DND-41 (cell line): Measurements from ENCODE around the gene NOX5.

ENCODE experiments used
- ATAC-seq: fragments of 200-7000 bp; cut with Tn5 transposase; 3 replicates; pipeline ENCODE4 v1.9.1; 2021; ENCODE audit warnings: low read depth; ENCODE audit not compliant: insufficient read depth
- DNase-seq: peaks from one replicate; pipeline ENCODE4 v3.0.0-alpha.2; 2020
- H2AFZ ChIP-seq: 2 replicates; pipeline ENCODE4 v1.6.0; 2012; ENCODE audit warnings: low read depth, low read length
- H3K27ac ChIP-seq: 2 replicates; pipeline ENCODE4 v1.5.1; 2012; ENCODE audit warnings: low read length, inconsistent platforms
- H3K27me3 ChIP-seq: fragments of 200-600 bp; sonication (generic); 2 replicates; pipeline ENCODE4 v1.6.0; 2012; ENCODE audit warnings: low read length, mild to moderate bottlenecking, inconsistent platforms; ENCODE audit not compliant: insufficient read depth, poor library complexity
- H3K36me3 ChIP-seq: 2 replicates; pipeline ENCODE4 v1.5.1; 2012; ENCODE audit warnings: low read length, inconsistent platforms; ENCODE audit not compliant: insufficient read depth
- H3K4me1 ChIP-seq: 2 replicates; pipeline ENCODE4 v1.5.1; 2012; ENCODE audit warnings: mild to moderate bottlenecking, low read length; ENCODE audit not compliant: insufficient read depth
- H3K4me2 ChIP-seq: 2 replicates; pipeline ENCODE4 v1.6.0; 2012; ENCODE audit warnings: mild to moderate bottlenecking, moderate library complexity, low read length, inconsistent platforms; ENCODE audit not compliant: insufficient read depth
- H3K4me3 ChIP-seq, 2 experiments: fragments of 200-600 bp in 1 of 2; shearing (Covaris generic) in 1 of 2; 2 replicates each; pipeline ENCODE4 v1.5.1; 2012 to 2016; ENCODE audit warnings: inconsistent platforms in 2 of 2, low read length in 2 of 2, mild to moderate bottlenecking in 2 of 2, low read depth in 1 of 2, moderate library complexity in 1 of 2
- H3K79me2 ChIP-seq: 2 replicates; pipeline ENCODE4 v1.6.0; 2012; ENCODE audit warnings: low read length, inconsistent platforms; ENCODE audit not compliant: insufficient read depth
- H3K9ac ChIP-seq: 2 replicates; pipeline ENCODE4 v1.6.0; 2012; ENCODE audit warnings: low read depth, mild to moderate bottlenecking, inconsistent platforms, low read length, moderate library complexity
- H3K9me3 ChIP-seq: 2 replicates; pipeline ENCODE4 v1.5.1; 2012; ENCODE audit warnings: low read length, moderate library complexity, mild to moderate bottlenecking, inconsistent platforms; ENCODE audit not compliant: insufficient read depth, severe bottlenecking
- H4K20me1 ChIP-seq: 2 replicates; pipeline ENCODE4 v1.6.0; 2012; ENCODE audit warnings: low read length; ENCODE audit not compliant: insufficient read depth
- EZH2 ChIP-seq: IDR thresholded peaks from 3 replicates; pipeline ENCODE4 v1.6.1; 2012; ENCODE audit warnings: borderline replicate concordance, low read depth, mild to moderate bottlenecking, moderate library complexity, low read length, inconsistent platforms; ENCODE audit not compliant: severe bottlenecking
- TF ChIP-seq, protein P1 (sequence below): IDR thresholded peaks from 2 replicates; pipeline ENCODE4 v1.5.1; 2012; ENCODE audit warnings: borderline replicate concordance, low read length, moderate library complexity, mild to moderate bottlenecking; ENCODE audit not compliant: poor library complexity, severe bottlenecking; ENCODE audit errors: extremely low read depth

The NOX5 gene

DNA sequence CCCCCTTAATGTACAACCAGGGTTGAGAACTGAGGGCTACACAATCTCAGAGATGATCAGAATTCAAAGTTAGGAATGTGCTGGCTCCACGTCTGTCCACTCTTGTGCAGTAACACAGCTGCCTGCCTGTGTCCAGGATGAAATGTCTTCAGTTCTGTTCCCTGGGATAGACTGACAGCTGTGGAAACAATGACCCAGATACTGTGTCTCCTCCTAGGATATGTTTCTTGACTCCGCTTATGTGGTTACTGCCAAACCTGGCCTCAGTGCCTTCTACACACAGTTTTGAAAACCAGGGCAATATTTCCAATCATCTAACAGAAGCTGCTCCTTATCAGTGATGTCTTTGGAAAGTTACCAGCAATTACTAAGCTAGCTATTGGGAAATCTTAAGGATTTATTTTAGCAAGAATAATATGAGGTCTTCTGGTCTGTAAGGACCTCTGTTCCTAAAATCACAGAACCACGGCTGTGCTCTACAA is 67.6 kb downstream of the NOX5 start:
- Histone ChIP-seq H3K27ac (no peak overlapping the region), H4K20me1 (no peaks in the 10 kb centered on the region), H3K36me3 (no peaks in the 10 kb centered on the region), H3K9me3 (no peaks in the 10 kb centered on the region), H3K27me3 (peaks cover 40% of the 10 kb centered on the region), H3K4me1 (no peaks in the 10 kb centered on the region), H3K9ac (no peak overlapping the region), H3K4me3 (no peak overlapping the region), H3K79me2 (no peaks in the 10 kb centered on the region), H2AFZ (no peak overlapping the region), H3K4me2 (no peak overlapping the region)
- DNase-seq (no peak), ATAC-seq (no peak)
- TF ChIP-seq, protein P1, sequence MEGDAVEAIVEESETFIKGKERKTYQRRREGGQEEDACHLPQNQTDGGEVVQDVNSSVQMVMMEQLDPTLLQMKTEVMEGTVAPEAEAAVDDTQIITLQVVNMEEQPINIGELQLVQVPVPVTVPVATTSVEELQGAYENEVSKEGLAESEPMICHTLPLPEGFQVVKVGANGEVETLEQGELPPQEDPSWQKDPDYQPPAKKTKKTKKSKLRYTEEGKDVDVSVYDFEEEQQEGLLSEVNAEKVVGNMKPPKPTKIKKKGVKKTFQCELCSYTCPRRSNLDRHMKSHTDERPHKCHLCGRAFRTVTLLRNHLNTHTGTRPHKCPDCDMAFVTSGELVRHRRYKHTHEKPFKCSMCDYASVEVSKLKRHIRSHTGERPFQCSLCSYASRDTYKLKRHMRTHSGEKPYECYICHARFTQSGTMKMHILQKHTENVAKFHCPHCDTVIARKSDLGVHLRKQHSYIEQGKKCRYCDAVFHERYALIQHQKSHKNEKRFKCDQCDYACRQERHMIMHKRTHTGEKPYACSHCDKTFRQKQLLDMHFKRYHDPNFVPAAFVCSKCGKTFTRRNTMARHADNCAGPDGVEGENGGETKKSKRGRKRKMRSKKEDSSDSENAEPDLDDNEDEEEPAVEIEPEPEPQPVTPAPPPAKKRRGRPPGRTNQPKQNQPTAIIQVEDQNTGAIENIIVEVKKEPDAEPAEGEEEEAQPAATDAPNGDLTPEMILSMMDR, result no peak
- TF ChIP-seq EZH2, result no peak

DNA sequence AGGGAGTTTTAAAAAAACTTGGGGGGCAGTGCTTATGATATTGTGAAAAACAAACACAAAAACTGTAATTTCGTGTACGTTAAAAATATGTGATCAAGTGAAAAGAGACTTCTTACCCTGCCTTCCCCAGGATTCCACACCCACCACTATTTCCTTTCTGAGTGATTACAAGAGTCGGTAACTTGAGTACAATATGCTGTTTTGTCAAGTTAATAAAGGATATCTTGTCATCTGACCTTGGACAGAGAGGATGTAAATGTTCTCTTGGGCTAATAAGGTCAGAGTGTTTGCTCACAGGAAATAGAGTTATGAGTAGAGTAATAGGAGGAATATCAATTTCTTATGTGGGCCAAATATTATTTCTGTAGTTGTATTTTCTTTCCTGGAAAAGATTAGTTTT is 68.1 kb downstream of the NOX5 start:
- TF ChIP-seq, protein P1, result no peak
- no peak for TF ChIP-seq EZH2

DNA sequence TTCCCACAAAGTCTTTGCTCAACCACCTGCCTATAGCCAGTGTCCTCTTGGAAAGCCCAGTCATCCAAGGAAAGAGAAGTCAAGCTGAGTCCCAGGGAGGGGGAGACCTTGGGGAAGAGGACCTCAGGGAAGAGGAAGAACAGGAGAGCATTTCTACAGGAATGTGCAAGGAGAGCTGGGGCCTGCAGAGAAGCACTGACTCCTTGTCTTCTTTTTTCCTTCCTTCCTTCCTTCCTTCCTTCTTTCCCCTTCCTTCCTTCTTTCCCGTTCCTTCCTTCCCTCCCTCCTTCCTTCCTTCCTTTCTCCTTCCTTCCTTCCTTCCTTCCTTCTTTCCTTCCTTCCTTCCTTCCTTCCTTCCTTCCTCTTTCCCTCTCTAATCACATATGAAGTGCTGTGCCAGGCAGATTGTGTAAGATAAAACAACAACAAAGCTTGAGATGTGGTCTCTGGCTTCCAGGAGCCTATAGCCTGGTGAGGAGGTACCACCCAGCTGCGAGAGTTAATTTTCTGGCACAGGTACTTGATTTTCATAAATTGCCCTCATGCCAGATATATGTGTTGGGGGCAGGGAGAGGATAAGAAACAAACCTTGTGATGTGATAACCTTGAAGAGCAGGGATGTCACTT is 70.0 kb downstream of the NOX5 start:
- Histone ChIP-seq H3K4me1 (no peaks in the 10 kb centered on the region), H3K27ac (no peak overlapping the region), H3K79me2 (no peaks in the 10 kb centered on the region), H3K36me3 (no peaks in the 10 kb centered on the region), H3K9ac (no peak overlapping the region), H2AFZ (no peak overlapping the region), H3K4me2 (no peak overlapping the region), H3K27me3 (peaks cover 47% of the 10 kb centered on the region), H4K20me1 (no peaks in the 10 kb centered on the region), H3K9me3 (no peaks in the 10 kb centered on the region), H3K4me3 (no peak overlapping the region)
- no peak for DNase-seq
- ATAC-seq, result no peak
- TF ChIP-seq, protein P1, result no peak

More for the DNA sequence above, 68.1 kb downstream of the NOX5 start:
- Histone ChIP-seq H3K79me2 (no peaks in the 10 kb centered on the region), H3K9ac (no peak overlapping the region), H3K9me3 (no peaks in the 10 kb centered on the region), H2AFZ (no peak overlapping the region), H3K4me1 (no peaks in the 10 kb centered on the region), H3K4me3 (no peak overlapping the region), H4K20me1 (no peaks in the 10 kb centered on the region), H3K4me2 (no peak overlapping the region), H3K36me3 (no peaks in the 10 kb centered on the region), H3K27ac (no peak overlapping the region), H3K27me3 (peaks cover 42% of the 10 kb centered on the region)
- DNase-seq (no peak), ATAC-seq (no peak)
